Smooth muscle cell (in vitro differentiated cells): Measurements from ENCODE around the gene AP1M1. TPM values are rescaled to one million over a fixed set of nuclear protein-coding genes. Genes with fewer than 3 reads are reported as not detected.

Experiments used
- DNase-seq: peaks from one replicate; lab custom pipeline; 2025; ENCODE audit not compliant: unreplicated experiment; lab: John Stamatoyannopoulos, UW
- H2AFZ ChIP-seq: fragments of 200-600 bp; sonication (generic); 2 replicates; pipeline ENCODE4 v1.6.0; 2016; ENCODE audit warnings: antibody characterized with exemption, low read depth, mild to moderate bottlenecking
- H3F3A ChIP-seq: fragments of 200-600 bp; sonication (generic); 2 replicates; pipeline ENCODE4 v1.6.0; 2017; ENCODE audit warnings: antibody characterized with exemption, low read depth
- H3K27ac ChIP-seq: fragments of 200-600 bp; sonication (generic); 2 replicates; pipeline ENCODE4 v1.5.1; 2016; ENCODE audit warnings: low read depth, mild to moderate bottlenecking
- H3K27me3 ChIP-seq: fragments of 200-600 bp; sonication (generic); 2 replicates; pipeline ENCODE4 v1.6.1; 2016; ENCODE audit warnings: low read depth, mild to moderate bottlenecking
- H3K36me3 ChIP-seq: fragments of 200-600 bp; sonication (generic); 2 replicates; pipeline ENCODE4 v1.5.1; 2016; ENCODE audit warnings: low read depth
- H3K4me1 ChIP-seq: fragments of 200-600 bp; sonication (generic); 2 replicates; pipeline ENCODE4 v1.5.1; 2016; ENCODE audit warnings: low read depth
- H3K4me2 ChIP-seq: fragments of 200-600 bp; sonication (generic); 2 replicates; pipeline ENCODE4 v1.6.0; 2016; ENCODE audit warnings: mild to moderate bottlenecking
- H3K4me3 ChIP-seq: fragments of 200-600 bp; sonication (generic); 2 replicates; pipeline ENCODE4 v1.5.1; 2016; ENCODE audit warnings: mild to moderate bottlenecking
- H3K79me2 ChIP-seq: fragments of 200-600 bp; sonication (generic); 2 replicates; pipeline ENCODE4 v1.6.0; 2016; ENCODE audit warnings: low read depth, mild to moderate bottlenecking
- H3K9ac ChIP-seq: fragments of 200-600 bp; sonication (generic); 2 replicates; pipeline ENCODE4 v1.6.0; 2016; ENCODE audit warnings: low read depth
- H3K9me3 ChIP-seq: fragments of 200-600 bp; sonication (generic); replicated peaks from 2 replicates; pipeline ENCODE4 v1.5.1; 2016; ENCODE audit warnings: low read depth
- H4K20me1 ChIP-seq: fragments of 200-600 bp; sonication (generic); 2 replicates; pipeline ENCODE4 v1.6.0; 2016; ENCODE audit warnings: low read depth
- CTCF ChIP-seq: fragments of 200-600 bp; sonication (generic); IDR thresholded peaks from 2 replicates; pipeline ENCODE4 v1.5.1; 2017; ENCODE audit warnings: borderline replicate concordance, mild to moderate bottlenecking, antibody characterized with exemption; ENCODE audit not compliant: insufficient read depth, poor library complexity, severe bottlenecking
- WGBS: methylation state at CpG from one replicate; pipeline ENCODE4 v1.1.7; 2016; ENCODE audit warnings: low lambda C conversion rate; 5-methylcytosine and 5-hydroxymethylcytosine counted together
- polyA plus RNA-seq: library from polyadenylated mRNA; unstranded; fragments of >200 nt; fragmentation: Nextera tagmentation; extraction: Ambion mirVana; gene quantifications from 2 replicates; pipeline ENCODE4 v1.2.1, GENCODE V29; 2016
- total RNA-seq: library from RNA; depleted of rRNA; stranded (reverse); fragments of >200 nt; gene quantifications from 2 replicates; pipeline ENCODE4 v1.2.3, GENCODE V29; 2014

Gene AP1M1
- total and polyA plus RNA-seq, 2 experiments from 2014 or later, result 70.6 to 119 TPM

- no peak for TF ChIP-seq CTCF
- 88% methylated on average over 8 of the region's 8 CpGs for WGBS
- Histone ChIP-seq H2AFZ (no peak overlapping the region), H3F3A (no peaks in the 10 kb centered on the region), H3K4me1 (no peaks in the 10 kb centered on the region), H3K9ac (no peak overlapping the region), H3K4me2 (no peak overlapping the region), H3K4me3 (no peak overlapping the region), H3K79me2 (no peaks in the 10 kb centered on the region), H3K27ac (no peak overlapping the region), H3K36me3 (no peaks in the 10 kb centered on the region), H4K20me1 (no peaks in the 10 kb centered on the region), H3K27me3 (no peaks in the 10 kb centered on the region), H3K9me3 (no peaks in the 10 kb centered on the region)
- no peak for DNase-seq
Observed at GRCh38 chr19:16257509-16258002, 59.8 kb downstream of the AP1M1 start.

- no peak overlapping the region for H3K27ac ChIP-seq
- no peak overlapping the region for H2AFZ ChIP-seq
- H3K27me3 ChIP-seq, result no peaks in the 10 kb centered on the region
- no peak overlapping the region for H3K9ac ChIP-seq
- no peaks in the 10 kb centered on the region for H3F3A ChIP-seq
- no peaks in the 10 kb centered on the region for H4K20me1 ChIP-seq
- TF ChIP-seq CTCF, result no peak
- DNase-seq, result no peak
- no peak overlapping the region for H3K4me3 ChIP-seq
- H3K36me3 ChIP-seq, result no peaks in the 10 kb centered on the region
- no peaks in the 10 kb centered on the region for H3K4me1 ChIP-seq
- H3K9me3 ChIP-seq, result no peaks in the 10 kb centered on the region
- H3K4me2 ChIP-seq, result no peak overlapping the region
- 80% methylated on average over 18 of the region's 18 CpGs for WGBS
- no peaks in the 10 kb centered on the region for H3K79me2 ChIP-seq
Observed at GRCh38 chr19:16258440-16258903, 60.8 kb downstream of the AP1M1 start.

- no peak overlapping the region for H3K4me2 ChIP-seq
- no peak for TF ChIP-seq CTCF
- no peak overlapping the region for H2AFZ ChIP-seq
- no peaks in the 10 kb centered on the region for H3K36me3 ChIP-seq
- no peaks in the 10 kb centered on the region for H4K20me1 ChIP-seq
- no peaks in the 10 kb centered on the region for H3K27me3 ChIP-seq
- no peak for DNase-seq
- WGBS, result 89% methylated on average over 22 of the region's 22 CpGs
- no peaks in the 10 kb centered on the region for H3K79me2 ChIP-seq
- H3K27ac ChIP-seq, result no peak overlapping the region
- H3K4me1 ChIP-seq, result no peaks in the 10 kb centered on the region
- H3F3A ChIP-seq, result no peaks in the 10 kb centered on the region
- H3K9ac ChIP-seq, result no peak overlapping the region
- H3K9me3 ChIP-seq, result no peaks in the 10 kb centered on the region
- H3K4me3 ChIP-seq, result no peak overlapping the region
Observed at GRCh38 chr19:16259385-16260159, 61.9 kb downstream of the AP1M1 start.
